ENCODE results near the gene COPS2.
"Not testable (repeated sequence)": the region's sequence is repeated elsewhere in the genome, so short reads cannot be mapped to it uniquely, and the experiment has no call there.

Gene COPS2

DNA sequence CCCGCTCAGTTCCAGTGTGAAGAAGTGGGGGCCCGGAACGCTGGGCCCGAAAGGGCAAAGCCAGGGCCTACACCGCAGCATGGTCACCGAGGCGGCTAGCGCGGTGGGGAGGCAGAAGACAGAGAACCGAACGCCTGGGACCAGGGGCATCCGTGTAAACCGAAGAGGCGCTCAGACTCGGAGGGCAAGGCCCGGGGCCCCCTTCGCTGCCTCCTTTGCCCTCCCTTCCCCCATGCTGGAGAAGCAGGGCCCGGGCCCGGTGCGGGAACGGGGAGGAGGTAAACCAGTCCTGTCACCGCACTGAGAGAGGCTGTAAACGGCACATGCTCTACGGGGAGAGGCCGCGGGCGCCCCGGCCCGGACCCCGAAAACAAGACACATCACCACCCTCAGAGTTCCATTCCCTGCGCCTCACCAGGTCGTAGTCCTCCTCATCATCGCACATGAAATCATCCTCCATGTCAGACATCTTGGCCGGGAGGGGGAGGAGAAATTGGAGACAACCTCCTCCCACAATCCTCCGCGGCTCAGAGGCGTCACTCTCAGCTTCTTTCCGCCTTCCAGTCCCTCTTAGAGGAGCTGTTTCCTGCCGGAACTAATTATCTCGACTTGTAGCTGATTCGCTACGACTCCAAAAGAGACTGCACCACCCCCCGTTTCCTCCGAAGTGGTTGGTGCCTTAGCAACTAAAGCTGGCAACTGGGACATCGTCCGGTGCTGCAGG, at the start of gene COPS2:
Gene COPS2, minus strand, starts transcription at position 490 of the 724 bp plus-strand sequence. Its CDS starts 21 bp downstream, at position 469.
- peak; percentile 94 for DNase-seq (ENCODE audit: low spot score)

DNA sequence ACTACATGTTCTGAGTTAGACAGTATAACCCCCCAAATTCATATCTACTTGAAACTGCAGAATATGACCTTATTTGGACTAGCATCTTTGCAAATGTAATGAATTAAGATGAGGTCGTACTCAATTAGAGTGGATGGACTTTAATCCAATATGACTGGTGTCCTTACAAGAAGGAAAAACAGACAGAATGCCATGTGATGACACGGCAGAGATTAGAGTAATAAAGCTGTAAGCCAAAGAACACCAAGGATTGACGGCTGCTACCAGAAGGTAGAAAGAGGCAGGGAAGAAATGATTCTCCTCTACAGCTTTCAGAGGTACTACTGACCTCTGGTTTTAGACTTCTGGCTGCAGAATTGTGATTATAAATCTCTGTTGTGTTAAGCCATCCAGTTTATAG, 44.9 kb upstream of the COPS2 start:
- no peak for DNase-seq (ENCODE audit: low spot score)

DNA sequence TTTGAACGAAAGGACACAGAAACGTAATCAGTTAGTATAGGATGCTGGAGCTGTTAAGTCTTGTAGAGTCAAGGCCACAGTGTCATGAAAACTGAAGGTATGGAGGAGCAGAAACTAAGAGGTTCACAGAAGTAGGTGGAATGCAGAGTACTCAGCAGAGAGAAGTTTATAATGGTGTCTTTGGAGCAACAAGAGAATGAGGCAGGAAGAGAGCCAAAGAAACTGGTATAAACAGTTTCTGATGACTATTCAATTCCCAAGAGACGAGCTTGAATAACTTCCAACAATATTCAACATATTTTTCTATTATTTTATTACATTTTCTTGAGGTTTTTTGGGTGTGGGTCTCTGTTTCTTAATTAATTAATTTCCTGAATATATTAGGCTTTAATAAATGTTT, 44.3 kb upstream of the COPS2 start:
- no peak for DNase-seq (ENCODE audit: low spot score)

DNA sequence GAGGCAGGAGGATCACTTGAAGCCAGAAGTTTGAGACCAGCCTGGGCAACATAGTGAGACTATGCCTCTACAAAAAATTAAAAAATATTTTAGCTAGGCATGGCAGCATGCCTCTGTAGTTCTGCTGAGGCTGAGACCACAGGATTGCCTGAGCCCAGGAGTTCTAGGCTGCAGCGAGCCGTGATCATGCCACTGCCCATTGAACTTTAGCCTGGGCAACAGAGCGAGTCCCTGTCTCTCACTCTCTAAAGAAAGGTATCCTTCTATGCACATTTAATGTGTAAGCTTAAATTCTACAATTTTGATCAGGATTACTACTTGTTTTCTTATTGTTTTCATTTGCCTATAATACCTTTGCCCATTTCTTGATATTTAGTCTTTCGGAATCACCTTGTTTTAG, 41.5 kb upstream of the COPS2 start:
- no peak for DNase-seq (ENCODE audit: low spot score)

DNA sequence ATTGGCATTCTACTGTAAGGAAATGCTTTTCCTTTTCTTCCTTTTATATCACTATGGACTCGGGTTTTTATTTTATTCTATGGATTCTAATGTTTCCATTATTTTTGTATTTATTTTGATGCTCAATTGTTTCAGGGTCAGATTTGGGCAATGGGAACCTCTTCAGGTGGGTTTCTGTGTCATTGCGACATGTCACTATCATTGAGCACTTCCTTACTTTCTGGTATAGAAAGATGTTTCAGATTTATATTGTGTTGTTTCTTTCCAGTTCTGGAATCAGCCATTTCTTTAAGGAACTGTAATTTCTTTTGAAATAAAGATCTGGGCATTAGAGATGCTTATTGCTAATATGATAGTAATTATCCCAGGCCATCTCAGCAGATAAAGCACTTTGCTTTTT, 36.5 kb upstream of the COPS2 start:
- DNase-seq (ENCODE audit: low spot score): no peak

DNA sequence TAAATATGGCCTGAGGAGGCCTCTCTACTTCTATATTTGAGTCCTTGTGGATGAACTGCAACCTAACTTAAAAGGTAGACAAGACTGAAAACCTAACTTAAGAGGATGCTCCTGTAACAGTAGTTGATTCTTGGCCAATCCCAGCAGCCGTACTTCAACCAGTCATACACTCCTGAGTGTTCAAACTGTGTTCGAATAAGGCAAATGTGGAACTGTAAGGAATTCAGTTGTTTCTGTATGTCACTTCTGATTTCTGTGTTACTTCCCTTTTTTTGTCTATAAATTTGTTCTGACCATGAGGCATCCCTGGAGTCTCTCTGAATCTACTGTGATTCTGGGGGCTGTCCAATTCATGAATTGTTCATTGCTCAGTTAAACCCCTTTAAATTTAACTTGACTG, 35.2 kb upstream of the COPS2 start:
- no peak for DNase-seq (ENCODE audit: low spot score)

DNA sequence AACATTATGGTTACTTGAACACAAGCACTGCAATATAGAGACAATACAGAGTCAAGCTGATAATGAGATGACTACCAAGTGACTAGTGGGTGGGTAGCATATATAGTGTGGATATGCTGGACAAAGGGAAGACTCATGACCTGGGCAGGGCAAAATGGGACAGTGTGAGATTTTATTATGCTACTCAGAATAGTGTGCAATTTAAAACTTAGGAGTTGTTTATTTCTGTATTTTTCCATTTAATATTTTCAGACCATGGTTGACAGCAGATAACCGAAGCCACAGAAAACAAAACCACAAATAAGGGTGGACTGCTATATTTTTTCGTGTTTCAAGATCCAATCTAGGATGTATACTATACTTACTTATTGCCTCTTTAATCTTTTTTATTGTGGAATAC, 34.2 kb upstream of the COPS2 start:
- no peak for DNase-seq (ENCODE audit: low spot score)

DNA sequence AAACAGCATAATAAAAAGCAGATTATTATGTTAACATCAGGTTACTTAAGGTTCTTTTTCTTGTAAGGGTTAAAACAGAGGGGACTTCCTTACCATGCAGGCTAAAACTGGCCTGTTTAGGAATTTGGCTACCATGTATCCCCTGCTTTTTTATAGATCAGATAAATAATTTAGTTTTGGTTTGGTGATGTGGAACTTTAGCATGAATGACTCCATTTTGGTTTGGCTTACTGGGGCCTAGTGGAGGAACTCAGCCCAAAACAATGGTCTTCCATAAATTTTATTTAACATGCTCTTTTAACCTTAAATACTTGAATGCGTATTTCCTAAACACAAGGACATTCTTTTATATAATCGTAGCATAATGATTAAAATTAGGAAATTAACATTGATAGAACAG, 33.5 kb upstream of the COPS2 start:
- no peak for DNase-seq (ENCODE audit: low spot score)

DNA sequence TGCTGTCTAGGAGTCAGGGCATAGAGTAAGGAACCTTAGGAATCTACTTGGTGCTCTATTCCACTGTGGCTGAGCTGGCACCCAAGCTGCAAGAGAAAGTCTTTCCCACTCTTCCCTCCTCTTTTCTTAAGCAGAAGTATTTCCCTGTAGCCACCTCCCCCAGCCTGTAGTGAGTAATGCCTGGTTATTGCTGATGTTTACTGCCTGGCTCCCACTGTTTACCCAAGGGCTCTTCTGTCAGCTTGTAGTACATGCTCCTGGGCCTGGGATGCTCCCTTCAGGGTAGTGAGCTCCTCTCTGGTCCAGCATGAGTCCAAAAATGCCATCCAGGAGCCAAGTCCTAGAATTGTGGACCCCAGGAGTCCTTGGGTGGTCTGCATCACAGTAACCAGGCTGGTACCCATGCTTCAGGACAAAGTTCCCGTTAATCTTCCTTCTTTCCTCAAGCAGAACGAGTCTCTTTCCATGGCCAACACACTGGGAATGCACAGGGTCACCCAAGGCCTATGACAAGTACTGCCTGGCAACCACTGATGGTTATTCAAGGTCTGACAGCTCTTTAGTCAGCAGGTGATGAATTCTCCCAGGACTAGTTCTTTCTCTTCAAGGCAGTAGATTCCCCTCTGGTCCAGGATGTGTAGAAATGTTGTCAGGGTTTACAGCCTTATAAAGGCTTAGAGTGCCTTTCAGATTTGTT, 32.3 kb upstream of the COPS2 start:
- no peak for DNase-seq (ENCODE audit: low spot score)

DNA sequence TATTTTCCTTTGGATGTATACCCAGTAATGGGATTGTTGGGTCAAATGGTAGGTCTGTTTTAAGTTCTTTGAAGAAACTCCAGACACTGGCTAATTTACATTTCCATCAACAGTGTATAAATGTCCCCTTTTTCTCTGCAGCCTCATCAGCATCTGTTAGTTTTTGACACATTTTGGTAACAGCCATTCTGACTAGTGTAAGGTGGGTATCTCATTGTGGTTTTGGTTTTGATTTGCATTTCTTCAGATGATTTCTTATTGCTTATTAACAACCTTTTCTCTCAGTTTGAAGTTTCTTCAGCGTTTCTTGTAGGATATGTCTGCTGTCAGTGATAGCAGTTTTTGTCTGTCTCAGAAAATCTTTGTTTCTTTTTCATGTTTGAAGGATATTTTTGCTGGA, 30.1 kb upstream of the COPS2 start:
- DNase-seq (ENCODE audit: low spot score): no peak

DNA sequence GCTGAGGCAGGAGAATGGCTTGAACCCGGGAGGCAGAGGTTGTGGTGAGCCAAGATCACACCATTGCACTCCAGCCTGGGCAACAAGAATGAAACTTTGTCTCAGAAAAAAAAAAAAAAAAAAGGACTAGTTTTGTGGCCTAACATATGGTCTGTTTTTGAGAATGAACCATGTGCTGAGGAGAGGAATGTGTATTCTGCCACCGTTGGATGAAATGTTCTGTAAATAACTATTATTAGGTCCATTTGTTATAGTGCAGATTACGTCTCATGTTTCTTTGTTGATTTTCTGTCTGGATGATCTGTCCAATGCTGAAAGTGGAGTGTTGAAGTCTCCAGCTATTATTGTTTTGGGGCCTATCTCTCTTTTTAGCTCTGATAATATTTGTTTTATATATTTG, 28.3 kb upstream of the COPS2 start:
- DNase-seq (ENCODE audit: low spot score): not testable (repeated sequence)

DNA sequence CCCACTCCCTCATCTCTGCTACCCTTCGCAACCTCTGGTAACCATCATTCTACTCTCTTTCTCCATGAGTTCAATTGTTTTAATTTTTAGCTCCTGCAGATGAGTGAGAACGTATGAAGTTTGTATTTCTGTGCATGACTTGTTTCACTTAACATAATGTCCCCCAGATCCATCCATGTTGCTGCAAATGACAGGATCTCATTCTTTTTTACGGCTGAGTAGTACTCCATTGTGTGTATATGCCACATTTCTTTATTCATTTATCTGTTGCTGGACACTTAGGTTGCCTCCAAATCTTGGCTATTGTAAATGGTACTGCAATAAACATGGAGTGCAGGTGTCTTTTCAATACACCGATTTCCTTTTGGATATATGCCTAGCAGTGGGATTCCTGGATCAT, 26.7 kb upstream of the COPS2 start:
- DNase-seq (ENCODE audit: low spot score): no peak

DNA sequence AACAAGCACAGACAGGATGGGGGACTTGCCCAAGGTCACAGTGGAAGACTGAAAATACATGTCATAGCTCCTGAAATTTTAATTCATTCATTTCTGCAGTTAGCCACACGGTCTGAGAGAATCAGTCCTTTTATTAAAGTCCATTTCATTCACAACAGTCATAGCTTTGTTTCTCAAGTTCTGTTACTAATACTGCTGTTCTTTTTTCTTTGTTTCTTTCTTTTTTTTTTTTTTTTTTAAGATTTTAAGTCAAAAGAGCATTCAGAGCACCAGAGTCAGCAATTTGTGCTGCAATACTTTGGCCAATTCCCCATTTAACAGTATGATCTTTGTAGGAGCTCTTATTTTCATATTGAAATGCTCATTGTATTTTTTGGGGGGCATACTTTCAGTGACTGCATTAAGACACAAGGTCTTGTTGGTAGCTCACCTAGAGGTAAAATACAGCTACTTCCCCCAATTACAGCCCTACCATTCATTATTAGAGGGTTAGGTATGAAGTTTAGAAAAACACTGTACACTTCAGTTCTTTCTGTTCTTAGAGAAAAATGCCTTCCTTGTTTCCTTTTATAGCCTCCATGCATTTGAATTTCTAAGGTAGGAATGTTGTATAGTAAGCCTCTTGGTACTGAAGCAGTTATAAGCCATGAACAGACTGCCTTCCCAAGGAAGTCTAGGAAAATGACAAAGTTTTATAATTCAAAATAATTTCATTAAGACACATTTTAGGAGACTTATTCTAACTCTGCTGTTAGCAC, 24.2 kb upstream of the COPS2 start:
- DNase-seq (ENCODE audit: low spot score): no peak

DNA sequence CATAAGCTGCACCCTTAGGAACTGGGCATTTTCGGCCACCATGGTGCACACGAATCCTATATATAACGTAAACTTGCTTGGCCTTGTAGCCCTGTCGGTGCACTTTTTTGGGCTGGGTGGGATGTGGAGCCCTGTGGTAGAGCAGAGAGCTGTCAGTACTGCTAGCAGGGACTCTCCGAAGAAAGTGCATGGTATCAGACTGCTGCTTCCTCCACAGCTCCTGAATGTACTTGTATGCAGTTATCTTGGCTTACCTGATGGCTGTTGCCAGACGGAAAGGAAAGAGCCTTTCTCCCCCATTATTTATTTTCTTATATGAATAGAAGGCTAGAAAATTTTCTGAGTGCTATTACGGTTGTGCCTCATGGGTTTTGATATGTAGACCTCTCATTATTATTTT, 23.1 kb upstream of the COPS2 start:
- no peak for DNase-seq (ENCODE audit: low spot score)

DNA sequence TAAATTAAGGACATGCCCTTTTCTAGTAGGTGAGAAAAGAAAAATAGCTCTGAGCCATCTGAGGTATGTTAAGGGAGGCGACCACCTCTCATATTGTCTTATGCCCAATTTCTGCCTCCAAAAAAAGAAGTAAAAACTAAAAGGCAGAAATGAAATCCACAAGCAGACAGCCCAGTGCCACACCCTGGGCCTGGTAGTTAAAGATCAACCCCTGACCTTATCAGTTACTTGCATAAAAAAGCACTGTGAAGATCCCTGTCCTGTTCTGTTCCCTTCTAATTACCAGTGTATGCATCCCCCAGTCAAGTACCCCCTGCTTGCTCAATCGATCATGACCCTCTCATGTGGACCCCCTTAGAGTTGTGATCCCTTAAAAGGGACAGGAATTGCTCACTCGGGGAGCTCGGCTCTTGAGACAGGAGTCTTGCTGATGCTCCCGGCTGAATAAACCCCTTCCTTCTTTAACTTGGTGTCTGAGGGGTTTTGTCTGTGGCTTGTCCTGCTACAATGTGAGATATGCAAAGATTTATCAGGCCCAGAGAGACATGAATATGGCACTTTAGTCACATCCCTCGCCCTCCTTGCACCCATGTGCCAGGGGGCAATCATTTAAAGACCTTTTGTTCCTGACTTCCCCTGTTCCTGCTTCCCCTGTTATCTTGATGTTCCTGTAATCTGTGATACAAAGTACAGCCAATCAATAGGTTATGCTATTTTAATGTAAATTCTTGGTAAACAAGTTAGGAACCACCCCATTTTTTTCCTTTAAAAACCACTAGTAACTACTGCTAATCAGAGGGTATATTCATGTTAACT, 20.4 kb upstream of the COPS2 start:
- not testable (repeated sequence) for DNase-seq (ENCODE audit: low spot score)

DNA sequence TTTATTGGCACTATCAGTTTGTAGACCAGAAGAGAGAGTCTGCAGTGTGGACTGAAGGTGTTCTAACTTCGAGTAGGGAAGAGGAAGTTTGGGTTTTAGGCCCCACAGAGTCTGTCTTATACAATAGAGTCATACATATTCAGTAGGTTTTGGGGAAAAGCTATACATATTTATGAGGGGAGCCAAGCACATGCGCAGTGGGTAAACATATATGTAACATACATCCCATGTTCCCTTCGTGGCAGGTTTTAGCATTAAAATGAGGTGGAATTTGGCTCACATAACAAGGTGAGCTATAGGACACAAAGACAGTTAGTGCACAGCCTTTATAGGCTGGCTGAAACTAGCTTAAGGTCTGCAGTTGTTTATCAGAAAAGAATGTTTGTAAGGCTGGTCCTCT, 19.5 kb upstream of the COPS2 start:
- DNase-seq (ENCODE audit: low spot score): no peak

DNA sequence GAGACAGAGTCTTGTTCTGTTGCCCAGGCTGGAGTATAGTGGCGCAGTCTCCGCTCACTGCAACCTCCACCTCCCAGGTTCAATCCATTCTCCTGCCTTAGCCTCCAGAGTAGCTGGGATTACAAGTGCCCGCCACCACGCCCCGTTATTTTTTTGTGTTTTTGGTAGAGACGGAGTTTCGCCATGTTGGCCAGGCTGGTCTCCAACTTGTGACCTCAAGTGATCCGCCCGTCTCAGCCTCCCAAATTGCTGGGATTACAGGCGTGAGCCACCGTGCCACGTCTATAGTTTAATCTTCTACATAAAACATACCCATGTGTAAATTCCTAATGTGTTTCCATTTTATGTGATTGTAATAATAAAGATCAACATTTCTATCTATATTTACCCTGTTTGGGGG, 16.4 kb upstream of the COPS2 start:
- no peak for DNase-seq (ENCODE audit: low spot score)

DNA sequence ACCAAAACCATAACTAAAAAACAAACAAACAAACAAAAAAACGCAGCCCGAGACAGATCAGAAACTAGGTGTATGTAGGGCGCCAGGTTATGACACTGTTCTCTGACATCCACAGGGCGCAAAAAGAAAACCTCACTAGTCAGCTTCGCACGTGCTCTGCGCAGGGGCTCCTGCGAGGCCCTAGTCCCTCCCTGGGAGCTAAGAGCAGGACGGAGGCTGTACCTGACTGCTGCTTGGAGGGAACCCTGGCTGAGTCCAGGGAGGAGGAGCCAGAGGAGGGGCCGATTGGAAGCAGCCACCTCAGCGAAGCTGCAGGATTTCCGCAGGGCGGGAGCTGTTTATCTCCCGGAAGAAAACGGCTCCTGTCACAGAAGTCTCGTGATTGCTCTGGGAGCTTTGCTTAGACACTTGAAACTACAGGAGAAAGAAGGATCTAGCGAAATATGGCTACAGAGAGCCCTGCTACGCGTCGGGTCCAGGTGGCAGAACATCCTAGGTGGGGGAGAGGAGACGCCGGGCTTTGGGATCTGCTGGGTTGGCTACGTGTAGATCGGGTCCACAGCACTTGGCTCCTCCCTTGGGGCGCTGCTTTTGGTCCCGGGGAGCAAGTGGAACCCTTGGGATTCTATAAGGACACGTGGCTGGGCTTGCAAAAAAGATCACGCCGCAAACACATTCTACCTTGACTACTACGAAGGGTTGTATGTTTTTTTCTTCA, 14.6 kb upstream of the COPS2 start, which contains the start of gene GALK2:
Gene GALK2, plus strand, starts transcription at position 368 of the 718 bp plus-strand sequence. Its CDS starts 76 bp downstream, at position 444.
- peak; percentile 80 for DNase-seq (ENCODE audit: low spot score)

DNA sequence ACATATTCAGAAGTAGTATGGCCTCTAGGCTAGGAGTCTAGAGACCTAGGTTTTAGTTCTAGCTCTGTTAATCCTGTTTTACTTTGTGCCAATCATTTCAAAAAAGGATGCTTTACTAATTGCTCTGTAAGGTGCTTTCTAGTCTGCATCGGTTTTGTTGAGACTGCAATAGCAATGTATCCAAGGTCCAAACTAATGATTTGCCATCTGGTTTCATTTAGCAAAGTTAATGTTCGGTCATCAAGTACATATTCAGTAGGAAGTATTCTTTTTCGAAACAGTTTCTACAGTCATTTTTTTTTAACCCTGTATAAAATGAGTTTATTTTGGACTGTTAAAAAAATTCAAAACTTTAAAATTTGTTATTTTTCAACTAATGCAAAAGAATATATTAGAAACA, 12.6 kb upstream of the COPS2 start:
- DNase-seq (ENCODE audit: low spot score): no peak

DNA sequence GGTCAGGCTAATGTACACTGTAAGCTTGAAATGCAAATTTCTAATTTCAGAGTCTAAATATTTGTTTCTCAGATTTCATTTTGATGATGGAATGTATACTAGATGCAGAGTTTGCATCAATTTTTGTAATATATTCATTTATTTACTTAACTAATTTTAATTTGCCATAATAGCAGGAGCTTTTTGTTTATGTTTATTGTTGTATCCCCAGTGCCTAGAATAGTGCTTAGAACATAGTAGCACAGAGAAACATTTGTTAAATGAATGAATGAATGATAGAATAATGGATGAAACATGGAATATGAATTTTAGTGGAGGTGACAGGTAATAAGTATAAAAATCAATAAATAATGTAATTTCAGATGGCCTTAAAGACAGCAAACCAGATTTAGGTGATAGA, 9.5 kb upstream of the COPS2 start:
- no peak for DNase-seq (ENCODE audit: low spot score)

DNA sequence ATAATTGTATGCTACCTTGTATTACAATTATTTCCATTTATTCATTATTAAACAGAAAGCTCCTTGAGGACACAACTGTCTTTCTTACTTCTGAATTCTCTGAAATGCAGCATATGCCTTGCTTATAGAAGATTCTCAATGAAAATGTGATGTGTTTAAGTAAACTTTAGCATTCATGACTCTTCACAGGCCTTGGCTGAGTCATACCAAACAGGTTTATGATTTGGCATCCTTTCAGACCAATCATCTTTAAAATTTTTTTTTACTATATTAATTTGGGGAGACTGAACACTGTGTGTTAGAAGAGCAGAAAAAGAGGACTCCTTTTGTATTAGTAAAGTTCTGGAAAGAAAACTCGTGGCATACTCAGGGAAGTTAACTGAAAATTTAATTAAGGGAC, 8.3 kb upstream of the COPS2 start:
- no peak for DNase-seq (ENCODE audit: low spot score)

All from CD4-positive, alpha-beta T cell treated with Interleukin-6 at 100 ng/mL for 8 hours (primary cell).